GM12865 (cell line): ENCODE measurements around the gene LAMA2.

Experiments
- DNase-seq: peaks from one replicate; pipeline ENCODE4 v3.0.0; 2010; ENCODE audit warnings: low read depth
- H3K4me3 ChIP-seq: 2 replicates; pipeline ENCODE4 v1.5.1; 2011; ENCODE audit warnings: mild to moderate bottlenecking, low read depth, low read length, control low read depth
- CTCF ChIP-seq: IDR thresholded peaks from 2 replicates; pipeline ENCODE4 v1.5.1; 2011; ENCODE audit warnings: low read length, control low read depth, low read depth, inconsistent platforms; ENCODE audit not compliant: insufficient read depth; ENCODE audit errors: missing control alignments

Gene LAMA2

GRCh38 chr6:129208415-129209034 is 325.6 kb downstream of the LAMA2 start:
- no peak for TF ChIP-seq CTCF
- H3K4me3 ChIP-seq = no peak overlapping the region
- DNase-seq = no peak

- DNase-seq = no peak
- TF ChIP-seq CTCF = no peak
- H3K4me3 ChIP-seq = no peak overlapping the region
Measured at GRCh38 chr6:129209355-129209754, 326.4 kb downstream of the LAMA2 start.

- H3K4me3 ChIP-seq = no peak overlapping the region
- DNase-seq = no peak
- TF ChIP-seq CTCF = no peak
Measured at GRCh38 chr6:129210684-129211083, 327.7 kb downstream of the LAMA2 start.

- no peak overlapping the region for H3K4me3 ChIP-seq
- TF ChIP-seq CTCF = no peak
- no peak for DNase-seq
Measured at GRCh38 chr6:129211626-129212025, 328.7 kb downstream of the LAMA2 start.

GRCh38 chr6:129212081-129212480 is 329.1 kb downstream of the LAMA2 start:
- H3K4me3 ChIP-seq = no peak overlapping the region
- no peak for TF ChIP-seq CTCF
- no peak for DNase-seq

- H3K4me3 ChIP-seq = no peak overlapping the region
- DNase-seq = no peak
- TF ChIP-seq CTCF = no peak
Measured at GRCh38 chr6:129215246-129215645, 332.3 kb downstream of the LAMA2 start.

- no peak for DNase-seq
- no peak for TF ChIP-seq CTCF
- H3K4me3 ChIP-seq = no peak overlapping the region
Measured at GRCh38 chr6:129215916-129216520, 333.1 kb downstream of the LAMA2 start.
